GM21576 (cell line): ENCODE data around the gene CEP72.
"Not testable (repeated sequence)": the region's sequence is repeated elsewhere in the genome, so short reads cannot be mapped to it uniquely, and the experiment has no call there.

Experiments
- ATAC-seq: cut with Tn5 transposase; IDR thresholded peaks from one replicate; pipeline ENCODE4 v1.9.1; 2021; ENCODE audit warnings: mild to moderate bottlenecking, moderate library complexity; ENCODE audit not compliant: unreplicated experiment

CEP72 gene

GRCh38 chr5:680836-681235, 68.7 kb downstream of the CEP72 start:
- not testable (repeated sequence) for ATAC-seq

- ATAC-seq: not testable (repeated sequence)
Observed at GRCh38 chr5:681317-682191, 69.4 kb downstream of the CEP72 start.

GRCh38 chr5:682216-682615, 70.1 kb downstream of the CEP72 start:
- not testable (repeated sequence) for ATAC-seq

- ATAC-seq: not testable (repeated sequence)
Observed at GRCh38 chr5:682651-683358, 70.7 kb downstream of the CEP72 start.

GRCh38 chr5:683551-684481, 71.7 kb downstream of the CEP72 start:
- no peak for ATAC-seq

GRCh38 chr5:684751-685216, 72.6 kb downstream of the CEP72 start:
- ATAC-seq: no peak

GRCh38 chr5:685262-686171, 73.4 kb downstream of the CEP72 start:
- ATAC-seq: no peak

GRCh38 chr5:686172-686523, 74.0 kb downstream of the CEP72 start:
- ATAC-seq: not testable (repeated sequence)

- ATAC-seq: not testable (repeated sequence)
Observed at GRCh38 chr5:686936-687335, 74.8 kb downstream of the CEP72 start.

GRCh38 chr5:688348-689010, 76.3 kb downstream of the CEP72 start:
- ATAC-seq: not testable (repeated sequence)

GRCh38 chr5:690293-690692, 78.2 kb downstream of the CEP72 start:
- not testable (repeated sequence) for ATAC-seq

- ATAC-seq: not testable (repeated sequence)
Observed at GRCh38 chr5:691049-691448, 78.9 kb downstream of the CEP72 start.

- ATAC-seq: no peak
Observed at GRCh38 chr5:691817-692528, 79.8 kb downstream of the CEP72 start.

GRCh38 chr5:692529-693041, 80.4 kb downstream of the CEP72 start:
- peak; percentile 17 for ATAC-seq

- peak; percentile 49 for ATAC-seq
Observed at GRCh38 chr5:693271-694041, 81.3 kb downstream of the CEP72 start, which contains the start of gene TPPP. TPPP (minus strand) TSS chr5:693352; CDS start chr5:678060, 15,292 bp downstream.

GRCh38 chr5:694042-694431, 81.9 kb downstream of the CEP72 start:
- not testable (repeated sequence) for ATAC-seq

GRCh38 chr5:695475-695874, 83.3 kb downstream of the CEP72 start:
- not testable (repeated sequence) for ATAC-seq

- not testable (repeated sequence) for ATAC-seq
Observed at GRCh38 chr5:696191-696590, 84.1 kb downstream of the CEP72 start.
